ENCODE measurements around the gene HTN3. TPM values are rescaled to one million over a fixed set of nuclear protein-coding genes. Genes with fewer than 3 reads are reported as not detected.
"Not testable (repeated sequence)": the region's sequence is repeated elsewhere in the genome, so short reads cannot be mapped to it uniquely, and the experiment has no call there.

The HTN3 gene
- total RNA-seq, 4 donors from 2014 or later: not detected

DNA sequence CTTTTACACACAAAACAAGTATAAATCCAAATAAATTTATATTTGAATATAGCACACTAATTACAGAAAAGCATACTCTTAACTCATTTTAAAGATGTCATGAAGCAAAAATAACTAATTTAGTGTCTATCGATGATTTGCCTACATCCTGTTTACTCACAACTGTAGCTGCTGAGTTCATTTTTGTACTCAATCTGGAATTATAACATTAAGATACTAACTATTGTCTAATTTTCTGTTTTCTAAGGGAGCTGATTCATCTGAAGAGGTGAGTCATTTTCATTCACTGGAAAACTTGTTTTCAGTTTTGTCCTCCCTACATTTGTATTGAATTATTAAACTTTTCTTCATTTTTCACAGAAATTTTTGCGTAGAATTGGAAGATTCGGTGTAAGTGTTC, 28.8 kb upstream of the HTN3 start:
- intact Hi-C loops (cut with DNase I; ENCODE audit: low total_unique reads): no loop called here
- DNase-seq (ENCODE audit: low spot score in 2 of 2): no peak
- 69 to 71% methylated on average over 3 of the region's 3 CpGs for WGBS, 2 donors
- H3K4me3 ChIP-seq (ENCODE audit: low read depth, poor library complexity, severe bottlenecking): no peak overlapping the region
- TF ChIP-seq, protein P1, sequence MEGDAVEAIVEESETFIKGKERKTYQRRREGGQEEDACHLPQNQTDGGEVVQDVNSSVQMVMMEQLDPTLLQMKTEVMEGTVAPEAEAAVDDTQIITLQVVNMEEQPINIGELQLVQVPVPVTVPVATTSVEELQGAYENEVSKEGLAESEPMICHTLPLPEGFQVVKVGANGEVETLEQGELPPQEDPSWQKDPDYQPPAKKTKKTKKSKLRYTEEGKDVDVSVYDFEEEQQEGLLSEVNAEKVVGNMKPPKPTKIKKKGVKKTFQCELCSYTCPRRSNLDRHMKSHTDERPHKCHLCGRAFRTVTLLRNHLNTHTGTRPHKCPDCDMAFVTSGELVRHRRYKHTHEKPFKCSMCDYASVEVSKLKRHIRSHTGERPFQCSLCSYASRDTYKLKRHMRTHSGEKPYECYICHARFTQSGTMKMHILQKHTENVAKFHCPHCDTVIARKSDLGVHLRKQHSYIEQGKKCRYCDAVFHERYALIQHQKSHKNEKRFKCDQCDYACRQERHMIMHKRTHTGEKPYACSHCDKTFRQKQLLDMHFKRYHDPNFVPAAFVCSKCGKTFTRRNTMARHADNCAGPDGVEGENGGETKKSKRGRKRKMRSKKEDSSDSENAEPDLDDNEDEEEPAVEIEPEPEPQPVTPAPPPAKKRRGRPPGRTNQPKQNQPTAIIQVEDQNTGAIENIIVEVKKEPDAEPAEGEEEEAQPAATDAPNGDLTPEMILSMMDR (IDR thresholded peaks at IDR 0.05): no peak
- no peak for TF ChIP-seq POLR2A (IDR thresholded peaks at IDR 0.05)

DNA sequence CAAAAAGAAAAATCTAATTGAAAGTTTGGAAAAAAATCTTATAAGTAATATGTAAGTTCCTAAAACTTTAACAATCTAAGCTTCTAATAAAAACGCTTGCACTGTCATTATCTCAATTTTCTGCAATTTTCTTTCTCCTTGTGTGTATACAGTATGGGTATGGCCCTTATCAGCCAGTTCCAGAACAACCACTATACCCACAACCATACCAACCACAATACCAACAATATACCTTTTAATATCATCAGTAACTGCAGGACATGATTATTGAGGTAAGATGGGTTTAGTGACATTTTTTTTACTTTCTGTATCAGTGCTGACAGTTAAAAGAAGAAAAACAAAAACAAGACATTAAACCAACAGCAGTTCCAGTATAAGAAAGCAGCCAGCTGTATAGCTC, 27.5 kb upstream of the HTN3 start:
- 81 to 90% methylated on average over 1 of the region's 1 CpG for WGBS, 2 donors
- TF ChIP-seq, protein P1 (IDR thresholded peaks at IDR 0.05): no peak
- no peak for TF ChIP-seq POLR2A (IDR thresholded peaks at IDR 0.05)
- DNase-seq (ENCODE audit: low spot score in 2 of 2): no peak
- no peak overlapping the region for H3K4me3 ChIP-seq (ENCODE audit: low read depth, poor library complexity, severe bottlenecking)
- intact Hi-C loops (cut with DNase I; ENCODE audit: low total_unique reads): loop anchor here (5.0 kb wide), 1 partner anchor 1752 kb away; no protein-coding TSS in a partner anchor

GRCh38 chr4:70002507-70002906, 25.8 kb upstream of the HTN3 start:
- TF ChIP-seq, protein P1 (IDR thresholded peaks at IDR 0.05): no peak
- TF ChIP-seq POLR2A (IDR thresholded peaks at IDR 0.05): no peak
- intact Hi-C loops (cut with DNase I; ENCODE audit: low total_unique reads): loop anchor here (5.0 kb wide), 1 partner anchor 1750 kb away; no protein-coding TSS in a partner anchor
- no peak for DNase-seq (ENCODE audit: low spot score in 2 of 2)
- H3K4me3 ChIP-seq (ENCODE audit: low read depth, poor library complexity, severe bottlenecking): no peak overlapping the region

DNA sequence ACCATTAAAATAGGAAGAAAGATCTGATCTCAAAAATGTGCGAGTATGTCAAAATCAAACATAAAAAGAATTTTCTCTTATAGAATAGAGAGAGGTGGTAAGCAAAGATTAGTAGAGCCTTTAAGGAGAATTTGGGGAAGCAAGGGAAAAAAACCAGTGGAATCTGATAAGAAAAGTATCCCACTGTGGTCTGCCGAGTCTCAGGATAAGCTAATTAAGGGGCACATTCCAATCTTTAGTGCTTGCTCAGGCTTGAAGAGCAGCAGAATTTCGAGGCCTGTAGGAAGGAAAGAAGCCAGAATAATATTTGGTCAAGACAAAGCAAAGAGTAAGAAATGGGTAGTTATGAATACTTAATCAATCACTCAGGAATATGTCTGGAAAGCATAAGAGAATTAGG, 19.5 kb upstream of the HTN3 start:
- DNase-seq (ENCODE audit: low spot score in 2 of 2): no peak
- no peak for TF ChIP-seq POLR2A (IDR thresholded peaks at IDR 0.05)
- no peak overlapping the region for H3K4me3 ChIP-seq (ENCODE audit: low read depth, poor library complexity, severe bottlenecking)
- WGBS, 2 donors: 56 to 63% methylated on average over 3 of the region's 3 CpGs
- intact Hi-C loops (cut with DNase I; ENCODE audit: low total_unique reads): no loop called here

GRCh38 chr4:70019006-70019405, 9.3 kb upstream of the HTN3 start:
- H3K4me3 ChIP-seq (ENCODE audit: low read depth, poor library complexity, severe bottlenecking); intact Hi-C loops (cut with DNase I; ENCODE audit: low total_unique reads); DNase-seq (ENCODE audit: low spot score in 2 of 2): not testable (repeated sequence)
- WGBS, 2 donors: 77 to 86% methylated on average over 10 of the region's 10 CpGs

- intact Hi-C loops (cut with DNase I; ENCODE audit: low total_unique reads): no loop called here
- TF ChIP-seq, protein P1 (IDR thresholded peaks at IDR 0.05): no peak
- TF ChIP-seq POLR2A (IDR thresholded peaks at IDR 0.05): no peak
These were observed 5.0 kb upstream of the HTN3 start for GRCh38 chr4:70023218-70023617.

GRCh38 chr4:70027011-70027410, 1.2 kb upstream of the HTN3 start:
- TF ChIP-seq, protein P1 (IDR thresholded peaks at IDR 0.05): no peak
- no peak for TF ChIP-seq POLR2A (IDR thresholded peaks at IDR 0.05)
- no peak overlapping the region for H3K4me3 ChIP-seq (ENCODE audit: low read depth, poor library complexity, severe bottlenecking)
- DNase-seq (ENCODE audit: low spot score in 2 of 2): no peak
- intact Hi-C loops (cut with DNase I; ENCODE audit: low total_unique reads): no loop called here
- 63 to 69% methylated on average over 5 of the region's 5 CpGs for WGBS, 2 donors

More at GRCh38 chr4:70023218-70023617, 5.0 kb upstream of the HTN3 start:
- H3K4me3 ChIP-seq (ENCODE audit: low read depth, poor library complexity, severe bottlenecking): no peak overlapping the region
- 81 to 91% methylated on average over 2 of the region's 2 CpGs for WGBS, 2 donors
- no peak for DNase-seq (ENCODE audit: low spot score in 2 of 2)

GRCh38 chr4:70037559-70037958, 9.3 kb downstream of the HTN3 start:
- 82 to 90% methylated on average over 9 to 15 of the region's 18 CpGs for WGBS, 2 donors
- not testable (repeated sequence) for H3K4me3 ChIP-seq (ENCODE audit: low read depth, poor library complexity, severe bottlenecking); DNase-seq (ENCODE audit: low spot score in 2 of 2)
- intact Hi-C loops (cut with DNase I; ENCODE audit: low total_unique reads): loop anchor here (5.0 kb wide), 1 partner anchor 230 kb away; no protein-coding TSS in a partner anchor

DNA sequence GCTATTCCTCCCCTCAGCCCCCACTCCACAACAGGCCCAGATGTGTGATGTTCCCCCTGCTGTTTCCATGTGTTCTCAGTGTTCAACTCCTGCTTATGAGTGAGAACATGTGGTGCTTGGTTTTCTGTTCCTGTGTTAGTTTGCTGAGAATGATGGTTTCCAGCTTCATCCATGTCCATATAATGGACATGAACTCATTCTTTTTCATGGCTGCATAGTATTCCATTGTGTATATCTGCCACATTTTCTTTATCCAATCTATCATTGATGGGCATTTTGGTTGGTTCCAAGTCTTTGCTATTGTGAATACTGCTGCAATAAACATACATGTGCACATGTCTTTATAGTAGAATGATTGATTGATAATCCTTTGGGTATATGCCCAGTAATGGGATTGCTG, 11.7 kb downstream of the HTN3 start:
- not testable (repeated sequence) for DNase-seq (ENCODE audit: low spot score in 2 of 2); H3K4me3 ChIP-seq (ENCODE audit: low read depth, poor library complexity, severe bottlenecking)
- intact Hi-C loops (cut with DNase I; ENCODE audit: low total_unique reads): loop anchor here (5.0 kb wide), 1 partner anchor 227 kb away; no protein-coding TSS in a partner anchor

Data from lower leg skin (tissue), 4 donors.